ENCODE measurements around the gene PTRH1.

PTRH1 gene

GRCh38 chr9:127731938-127732337, 16.5 kb upstream of the PTRH1 start:
- Histone ChIP-seq H4K20me1 (ENCODE audit: insufficient read depth, low read length) (0 out of 2 replicates have a peak, but pooled peaks cover 4% of the 10 kb centered on the region), H3K9me3 (ENCODE audit: insufficient read depth, low read length, severe bottlenecking) (no peaks in the 10 kb centered on the region), H3K79me2 (ENCODE audit: insufficient read depth, low read length) (0 out of 2 replicates have a peak, but pooled peaks cover 2% of the 10 kb centered on the region), H2AFZ (ENCODE audit: low read depth, low read length) (no peak overlapping the region), H3K9ac (ENCODE audit: low read depth, low read length) (no peak overlapping the region), H3K4me2 (ENCODE audit: insufficient read depth, low read length) (no peak overlapping the region), H3K4me1 (ENCODE audit: insufficient read depth, low read length) (peaks cover 21% of the 10 kb centered on the region), H3K4me3 (ENCODE audit: low read depth in 1 of 2, low read length in 2 of 2) (no peak overlapping the region), H3K36me3 (ENCODE audit: insufficient read depth, low read length) (peaks cover 12% of the 10 kb centered on the region; the same call in 1 of the 2 replicates), H3K27me3 (ENCODE audit: insufficient read depth, low read length, poor library complexity) (no peaks in the 10 kb centered on the region), H3K27ac (ENCODE audit: low read length) (no peak overlapping the region)
- TF ChIP-seq EZH2 (IDR thresholded peaks at IDR 0.05; ENCODE audit: borderline replicate concordance, low read depth, low read length, severe bottlenecking) = no peak
- no peak for TF ChIP-seq CTCF (IDR thresholded peaks at IDR 0.05; ENCODE audit: borderline replicate concordance, extremely low read depth, low read length, poor library complexity, severe bottlenecking)
- DNase-seq = no peak
- ATAC-seq (ENCODE audit: insufficient read depth, low read depth) = no peak

- H3K4me3 ChIP-seq (ENCODE audit: low read depth in 1 of 2, low read length in 2 of 2) = no peak overlapping the region
- peaks cover 12% of the 10 kb centered on the region; the same call in 1 of the 2 replicates for H3K36me3 ChIP-seq (ENCODE audit: insufficient read depth, low read length)
- TF ChIP-seq EZH2 (IDR thresholded peaks at IDR 0.05; ENCODE audit: borderline replicate concordance, low read depth, low read length, severe bottlenecking) (no peak), CTCF (IDR thresholded peaks at IDR 0.05; ENCODE audit: borderline replicate concordance, extremely low read depth, low read length, poor library complexity, severe bottlenecking) (no peak)
- H3K4me1 ChIP-seq (ENCODE audit: insufficient read depth, low read length) = peaks cover 19% of the 10 kb centered on the region
- H2AFZ ChIP-seq (ENCODE audit: low read depth, low read length) = no peak overlapping the region
- no peak overlapping the region for H3K27ac ChIP-seq (ENCODE audit: low read length)
- no peaks in the 10 kb centered on the region for H3K27me3 ChIP-seq (ENCODE audit: insufficient read depth, low read length, poor library complexity)
- no peaks in the 10 kb centered on the region for H3K9me3 ChIP-seq (ENCODE audit: insufficient read depth, low read length, severe bottlenecking)
- ATAC-seq (ENCODE audit: insufficient read depth, low read depth) = no peak
- 0 out of 2 replicates have a peak, but pooled peaks cover 2% of the 10 kb centered on the region for H3K79me2 ChIP-seq (ENCODE audit: insufficient read depth, low read length)
- H3K4me2 ChIP-seq (ENCODE audit: insufficient read depth, low read length) = no peak overlapping the region
- 0 out of 2 replicates have a peak, but pooled peaks cover 4% of the 10 kb centered on the region for H4K20me1 ChIP-seq (ENCODE audit: insufficient read depth, low read length)
- no peak overlapping the region for H3K9ac ChIP-seq (ENCODE audit: low read depth, low read length)
- no peak for DNase-seq
These were observed 15.4 kb upstream of the PTRH1 start for GRCh38 chr9:127730799-127731410.

- DNase-seq = no peak
- TF ChIP-seq CTCF (IDR thresholded peaks at IDR 0.05; ENCODE audit: borderline replicate concordance, extremely low read depth, low read length, poor library complexity, severe bottlenecking) (no peak), EZH2 (IDR thresholded peaks at IDR 0.05; ENCODE audit: borderline replicate concordance, low read depth, low read length, severe bottlenecking) (no peak)
- H2AFZ ChIP-seq (ENCODE audit: low read depth, low read length) = no peak overlapping the region
- H3K4me3 ChIP-seq (ENCODE audit: low read depth in 1 of 2, low read length in 2 of 2) = no peak overlapping the region
- H4K20me1 ChIP-seq (ENCODE audit: insufficient read depth, low read length) = 0 out of 2 replicates have a peak, but pooled peaks cover 4% of the 10 kb centered on the region
- peaks cover 12% of the 10 kb centered on the region; the same call in 1 of the 2 replicates for H3K36me3 ChIP-seq (ENCODE audit: insufficient read depth, low read length)
- H3K27me3 ChIP-seq (ENCODE audit: insufficient read depth, low read length, poor library complexity) = no peaks in the 10 kb centered on the region
- H3K79me2 ChIP-seq (ENCODE audit: insufficient read depth, low read length) = 0 out of 2 replicates have a peak, but pooled peaks cover 2% of the 10 kb centered on the region
- no peak for ATAC-seq (ENCODE audit: insufficient read depth, low read depth)
- H3K4me2 ChIP-seq (ENCODE audit: insufficient read depth, low read length) = no peak overlapping the region
- no peaks in the 10 kb centered on the region for H3K9me3 ChIP-seq (ENCODE audit: insufficient read depth, low read length, severe bottlenecking)
- H3K27ac ChIP-seq (ENCODE audit: low read length) = no peak overlapping the region
- H3K4me1 ChIP-seq (ENCODE audit: insufficient read depth, low read length) = peaks cover 12% of the 10 kb centered on the region
- no peak overlapping the region for H3K9ac ChIP-seq (ENCODE audit: low read depth, low read length)
These were observed 14.8 kb upstream of the PTRH1 start for GRCh38 chr9:127730262-127730661.
